KMS-11 (cell line): ENCODE measurements around the gene EXOC6B.

ENCODE experiments used
- H2AFZ ChIP-seq: fragments of 200-600 bp; sonication (generic); 2 replicates; pipeline ENCODE4 v1.6.1; 2016; ENCODE audit warnings: antibody characterized with exemption, mixed run types, low read depth
- H3K27ac ChIP-seq: fragments of 200-600 bp; sonication (generic); 2 replicates; pipeline ENCODE4 v1.6.1; 2016; ENCODE audit warnings: mild to moderate bottlenecking, mixed run types
- H3K27me3 ChIP-seq: fragments of 200-600 bp; sonication (generic); 2 replicates; pipeline ENCODE4 v1.6.1; 2017; ENCODE audit warnings: mild to moderate bottlenecking, low read depth, mixed run types, moderate library complexity; ENCODE audit not compliant: insufficient read depth
- H3K36me3 ChIP-seq: fragments of 200-600 bp; sonication (generic); 2 replicates; pipeline ENCODE4 v1.6.1; 2017; ENCODE audit warnings: mild to moderate bottlenecking, mixed run types; ENCODE audit not compliant: insufficient read depth
- H3K4me1 ChIP-seq: fragments of 200-600 bp; sonication (generic); 2 replicates; pipeline ENCODE4 v1.6.1; 2016; ENCODE audit warnings: mild to moderate bottlenecking, low read depth, mixed run types; ENCODE audit not compliant: poor library complexity, severe bottlenecking
- H3K4me2 ChIP-seq: fragments of 200-600 bp; sonication (generic); 2 replicates; pipeline ENCODE4 v1.7.0; 2016; ENCODE audit warnings: mild to moderate bottlenecking, mixed run types
- H3K4me3 ChIP-seq: fragments of 200-600 bp; sonication (generic); IDR thresholded peaks from 2 replicates; pipeline ENCODE4 v1.6.1; 2017; ENCODE audit warnings: low read depth, low read length, mixed read lengths; ENCODE audit not compliant: insufficient read depth
- H3K79me2 ChIP-seq: fragments of 200-600 bp; sonication (generic); 2 replicates; pipeline ENCODE4 v1.6.1; 2016; ENCODE audit warnings: low read depth, mixed run types; ENCODE audit not compliant: insufficient read depth
- H3K9ac ChIP-seq: fragments of 200-600 bp; sonication (generic); 2 replicates; pipeline ENCODE4 v1.6.1; 2016; ENCODE audit warnings: mild to moderate bottlenecking, mixed run types
- H4K20me1 ChIP-seq: fragments of 200-600 bp; sonication (generic); 2 replicates; pipeline ENCODE4 v1.6.1; 2016; ENCODE audit warnings: mild to moderate bottlenecking, mixed run types; ENCODE audit not compliant: insufficient read depth
- TF ChIP-seq, protein P1 (sequence below): fragments of 200-600 bp; sonication (generic); conservative IDR thresholded peaks from 2 replicates; pipeline ENCODE4 v1.6.1; 2017; ENCODE audit warnings: low read depth, mild to moderate bottlenecking, antibody characterized with exemption, low read length, moderate library complexity, mixed read lengths

Gene EXOC6B

DNA sequence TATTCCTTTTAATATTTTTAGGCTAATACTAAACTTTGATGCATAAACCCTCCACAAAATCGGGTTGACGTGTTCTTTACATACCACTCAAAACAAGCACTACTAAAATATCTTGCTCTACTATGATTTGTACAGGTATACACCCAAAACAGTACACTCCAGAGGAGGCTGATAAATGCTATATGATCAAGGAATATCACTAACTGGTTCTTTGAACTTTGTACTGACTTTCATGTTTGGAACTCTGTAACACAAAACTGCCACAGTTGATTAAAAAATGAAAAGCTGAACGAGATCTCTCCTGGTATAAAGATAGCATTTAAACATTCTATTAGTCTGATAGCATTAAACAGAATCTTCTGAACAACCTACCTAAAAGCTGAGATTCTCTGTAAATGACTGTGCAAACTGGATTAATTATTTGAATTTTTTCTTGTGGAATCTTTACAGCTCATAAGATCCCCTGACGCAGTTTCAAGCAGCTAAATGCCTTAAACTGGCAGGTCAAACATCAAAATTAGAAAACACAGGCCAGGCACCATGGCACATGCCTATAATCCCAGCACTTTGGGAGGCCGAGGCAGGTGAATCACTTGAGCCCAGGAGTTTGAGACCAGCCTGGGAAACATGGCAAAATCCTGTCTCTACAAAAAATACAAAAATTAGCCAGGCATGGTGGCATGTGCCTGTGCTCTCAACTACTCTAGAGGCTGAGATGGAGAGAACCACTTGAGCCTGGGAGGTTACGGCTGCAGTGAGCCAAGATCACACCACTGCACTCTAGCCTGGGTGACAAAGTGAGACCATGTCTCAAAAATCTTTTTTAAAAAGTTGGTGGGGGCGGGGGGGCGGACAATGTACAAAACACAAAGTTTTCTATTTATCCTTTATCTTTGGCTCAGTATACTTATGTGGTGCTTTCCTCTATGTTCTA lies 150.6 kb downstream of the EXOC6B start:
- Histone ChIP-seq H3K36me3 (no peaks in the 10 kb centered on the region), H3K4me1 (no peaks in the 10 kb centered on the region), H3K27ac (no peak overlapping the region), H3K79me2 (no peaks in the 10 kb centered on the region), H4K20me1 (no peaks in the 10 kb centered on the region), H3K4me3 (no peak overlapping the region), H3K4me2 (no peak overlapping the region), H3K27me3 (no peaks in the 10 kb centered on the region), H2AFZ (no peak overlapping the region), H3K9ac (no peak overlapping the region)
- TF ChIP-seq, protein P1, sequence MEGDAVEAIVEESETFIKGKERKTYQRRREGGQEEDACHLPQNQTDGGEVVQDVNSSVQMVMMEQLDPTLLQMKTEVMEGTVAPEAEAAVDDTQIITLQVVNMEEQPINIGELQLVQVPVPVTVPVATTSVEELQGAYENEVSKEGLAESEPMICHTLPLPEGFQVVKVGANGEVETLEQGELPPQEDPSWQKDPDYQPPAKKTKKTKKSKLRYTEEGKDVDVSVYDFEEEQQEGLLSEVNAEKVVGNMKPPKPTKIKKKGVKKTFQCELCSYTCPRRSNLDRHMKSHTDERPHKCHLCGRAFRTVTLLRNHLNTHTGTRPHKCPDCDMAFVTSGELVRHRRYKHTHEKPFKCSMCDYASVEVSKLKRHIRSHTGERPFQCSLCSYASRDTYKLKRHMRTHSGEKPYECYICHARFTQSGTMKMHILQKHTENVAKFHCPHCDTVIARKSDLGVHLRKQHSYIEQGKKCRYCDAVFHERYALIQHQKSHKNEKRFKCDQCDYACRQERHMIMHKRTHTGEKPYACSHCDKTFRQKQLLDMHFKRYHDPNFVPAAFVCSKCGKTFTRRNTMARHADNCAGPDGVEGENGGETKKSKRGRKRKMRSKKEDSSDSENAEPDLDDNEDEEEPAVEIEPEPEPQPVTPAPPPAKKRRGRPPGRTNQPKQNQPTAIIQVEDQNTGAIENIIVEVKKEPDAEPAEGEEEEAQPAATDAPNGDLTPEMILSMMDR = no peak

DNA sequence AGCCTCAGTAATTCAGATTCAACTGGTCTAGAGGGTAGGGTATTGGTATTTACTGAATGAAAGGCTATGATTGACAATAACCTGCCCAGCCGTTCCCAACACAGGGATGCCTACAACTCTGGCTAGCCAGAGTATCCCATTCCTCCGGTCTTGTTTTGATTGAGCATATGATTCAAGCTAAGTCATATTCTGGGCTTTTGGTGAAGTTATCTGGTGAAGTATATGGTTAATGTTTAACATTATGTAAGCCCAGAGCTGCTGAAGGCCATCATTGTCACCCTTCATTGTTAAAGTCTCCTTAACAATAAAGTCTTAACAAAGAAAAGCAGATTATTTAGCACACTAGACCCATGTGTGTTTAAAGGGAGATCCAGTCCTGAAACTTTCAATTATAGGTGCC lies 152.6 kb downstream of the EXOC6B start:
- Histone ChIP-seq H3K36me3 (no peaks in the 10 kb centered on the region), H3K9ac (no peak overlapping the region), H3K4me3 (no peak overlapping the region), H4K20me1 (no peaks in the 10 kb centered on the region), H3K79me2 (no peaks in the 10 kb centered on the region), H2AFZ (no peak overlapping the region), H3K4me1 (no peaks in the 10 kb centered on the region), H3K27me3 (no peaks in the 10 kb centered on the region), H3K4me2 (no peak overlapping the region), H3K27ac (no peak overlapping the region)
- TF ChIP-seq, protein P1 = no peak

DNA sequence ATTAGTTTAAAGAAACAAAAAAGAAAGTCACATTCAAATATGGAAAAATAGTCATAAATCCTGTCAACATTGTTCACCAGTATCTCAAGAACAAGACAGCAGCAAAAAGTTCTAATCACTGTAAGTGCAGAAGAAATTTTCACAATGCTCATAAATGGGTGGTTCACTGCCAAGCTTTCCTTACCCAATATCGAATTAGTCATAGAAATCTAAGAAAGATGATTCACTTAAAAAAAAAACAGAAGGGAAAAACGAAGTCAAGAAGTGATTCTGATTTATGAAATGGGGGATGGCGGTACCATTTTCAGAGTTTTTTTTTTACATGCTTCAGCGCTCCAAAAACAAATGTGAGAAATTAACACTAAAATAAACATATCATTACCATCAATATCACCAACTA lies 156.7 kb downstream of the EXOC6B start:
- H3K27me3 ChIP-seq = no peaks in the 10 kb centered on the region
- no peak overlapping the region for H3K4me3 ChIP-seq
- no peak overlapping the region for H3K4me2 ChIP-seq
- H4K20me1 ChIP-seq = no peaks in the 10 kb centered on the region
- H3K9ac ChIP-seq = no peak overlapping the region
- H3K27ac ChIP-seq = no peak overlapping the region
- no peaks in the 10 kb centered on the region for H3K36me3 ChIP-seq
- H3K4me1 ChIP-seq = no peaks in the 10 kb centered on the region
- TF ChIP-seq, protein P1 = no peak
- H3K79me2 ChIP-seq = no peaks in the 10 kb centered on the region
- no peak overlapping the region for H2AFZ ChIP-seq

DNA sequence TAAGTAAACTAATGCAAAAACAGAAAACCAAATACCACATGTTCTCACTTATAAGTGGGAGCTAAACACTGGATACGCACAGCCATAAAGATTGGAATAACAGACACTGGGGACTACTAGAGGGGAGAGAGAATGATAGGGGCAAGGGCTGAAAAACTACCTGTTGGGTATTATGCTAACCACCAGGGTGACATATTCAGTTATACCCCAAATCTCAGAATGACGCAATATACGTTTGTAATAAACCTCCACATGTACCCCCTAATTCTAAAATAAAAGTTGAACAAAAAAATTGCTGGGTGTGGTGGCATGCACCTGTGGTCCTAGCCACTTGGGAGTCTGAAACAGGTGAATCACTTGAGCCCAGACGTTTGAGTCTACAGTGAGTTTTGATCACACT lies 157.2 kb downstream of the EXOC6B start:
- no peaks in the 10 kb centered on the region for H3K36me3 ChIP-seq
- H3K4me1 ChIP-seq = no peaks in the 10 kb centered on the region
- H3K27me3 ChIP-seq = no peaks in the 10 kb centered on the region
- no peak overlapping the region for H2AFZ ChIP-seq
- no peak overlapping the region for H3K4me3 ChIP-seq
- H4K20me1 ChIP-seq = no peaks in the 10 kb centered on the region
- H3K79me2 ChIP-seq = no peaks in the 10 kb centered on the region
- TF ChIP-seq, protein P1 = no peak
- no peak overlapping the region for H3K4me2 ChIP-seq
- no peak overlapping the region for H3K9ac ChIP-seq
- no peak overlapping the region for H3K27ac ChIP-seq
